ENCODE results near the gene RSPO4.

RSPO4 gene

DNA sequence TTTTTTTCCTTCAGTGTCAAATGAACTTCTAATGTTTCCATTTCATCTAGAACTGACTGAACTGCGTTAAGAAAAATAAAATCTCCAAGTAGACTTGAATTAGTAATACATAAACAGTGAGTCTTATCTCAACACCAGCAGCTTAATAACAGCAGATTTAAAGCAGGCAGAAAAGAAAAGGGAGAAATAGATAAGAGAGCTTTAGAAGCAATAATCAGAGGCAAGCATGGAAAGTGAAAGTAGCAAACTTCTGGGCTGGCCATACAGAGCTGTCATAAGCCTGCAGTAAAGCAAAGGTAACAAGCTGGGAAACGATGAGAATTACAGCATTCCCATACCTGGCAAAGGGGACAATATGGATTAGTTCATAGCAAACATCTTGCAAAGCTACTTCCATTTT is 69.1 kb downstream of the RSPO4 start:
- Histone ChIP-seq H3K9me3 (ENCODE audit: low read length) (no peaks in the 10 kb centered on the region), H3K4me3 (ENCODE audit: low read depth in 1 of 2, low read length in 2 of 2) (no peak overlapping the region), H3K36me3 (ENCODE audit: insufficient read depth, low read length) (no peaks in the 10 kb centered on the region), H3K4me1 (ENCODE audit: insufficient read depth, low read length) (no peaks in the 10 kb centered on the region), H3K27ac (ENCODE audit: low read depth, low read length) (no peak overlapping the region), H3K27me3 (ENCODE audit: control insufficient read depth in 1 of 2, insufficient read depth in 2 of 2, low read length in 2 of 2) (no peaks in the 10 kb centered on the region), H3K9ac (ENCODE audit: low read length) (no peak overlapping the region)

DNA sequence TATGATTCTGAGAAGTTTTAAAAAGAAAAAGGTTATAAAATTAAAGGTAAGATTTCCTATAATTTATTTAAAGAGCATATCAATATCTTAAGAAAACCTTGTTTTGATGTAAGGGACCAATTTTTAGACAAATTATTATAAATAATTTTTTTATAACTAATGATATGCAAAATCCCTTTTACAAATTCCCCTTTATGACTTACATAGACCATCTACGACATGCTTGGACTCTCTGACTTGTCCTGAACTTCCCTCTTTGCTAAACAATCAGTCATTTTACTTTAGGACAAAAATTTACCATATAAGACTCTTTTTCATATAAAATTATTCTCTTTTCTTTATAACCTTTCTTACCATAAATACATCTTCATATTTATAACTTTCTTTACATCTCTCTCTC is 70.7 kb downstream of the RSPO4 start:
- Histone ChIP-seq H3K4me3 (ENCODE audit: low read depth in 1 of 2, low read length in 2 of 2) (no peak overlapping the region), H3K27ac (ENCODE audit: low read depth, low read length) (no peak overlapping the region), H3K4me1 (ENCODE audit: insufficient read depth, low read length) (no peaks in the 10 kb centered on the region), H3K9ac (ENCODE audit: low read length) (no peak overlapping the region), H3K36me3 (ENCODE audit: insufficient read depth, low read length) (no peaks in the 10 kb centered on the region), H3K9me3 (ENCODE audit: low read length) (no peaks in the 10 kb centered on the region), H3K27me3 (ENCODE audit: control insufficient read depth in 1 of 2, insufficient read depth in 2 of 2, low read length in 2 of 2) (no peaks in the 10 kb centered on the region)

DNA sequence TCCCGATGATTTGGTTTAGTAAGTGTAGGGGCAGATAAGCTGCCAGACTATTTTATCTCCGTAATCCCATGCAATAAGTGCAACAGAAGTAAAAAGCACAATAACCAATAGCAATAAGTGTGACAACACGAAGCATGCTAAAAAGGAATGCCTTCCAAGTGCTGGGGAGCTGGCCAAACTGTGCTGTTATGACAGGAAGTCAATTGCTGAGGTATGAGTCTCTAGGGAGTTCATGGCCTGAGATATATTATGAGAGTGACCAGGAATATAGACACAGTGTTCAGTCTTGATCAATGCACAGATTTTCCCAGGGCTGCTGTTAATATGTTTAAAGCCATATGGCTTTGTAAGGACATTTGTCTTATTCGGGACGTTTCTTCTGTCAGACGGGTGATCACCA is 75.4 kb downstream of the RSPO4 start:
- no peak overlapping the region for H3K27ac ChIP-seq (ENCODE audit: low read depth, low read length)
- H3K27me3 ChIP-seq (ENCODE audit: control insufficient read depth in 1 of 2, insufficient read depth in 2 of 2, low read length in 2 of 2), result no peaks in the 10 kb centered on the region
- H3K4me3 ChIP-seq (ENCODE audit: low read depth in 1 of 2, low read length in 2 of 2), result no peak overlapping the region
- H3K36me3 ChIP-seq (ENCODE audit: insufficient read depth, low read length), result no peaks in the 10 kb centered on the region
- H3K9ac ChIP-seq (ENCODE audit: low read length), result no peak overlapping the region
- no peaks in the 10 kb centered on the region for H3K9me3 ChIP-seq (ENCODE audit: low read length)
- H3K4me1 ChIP-seq (ENCODE audit: insufficient read depth, low read length), result no peaks in the 10 kb centered on the region

DNA sequence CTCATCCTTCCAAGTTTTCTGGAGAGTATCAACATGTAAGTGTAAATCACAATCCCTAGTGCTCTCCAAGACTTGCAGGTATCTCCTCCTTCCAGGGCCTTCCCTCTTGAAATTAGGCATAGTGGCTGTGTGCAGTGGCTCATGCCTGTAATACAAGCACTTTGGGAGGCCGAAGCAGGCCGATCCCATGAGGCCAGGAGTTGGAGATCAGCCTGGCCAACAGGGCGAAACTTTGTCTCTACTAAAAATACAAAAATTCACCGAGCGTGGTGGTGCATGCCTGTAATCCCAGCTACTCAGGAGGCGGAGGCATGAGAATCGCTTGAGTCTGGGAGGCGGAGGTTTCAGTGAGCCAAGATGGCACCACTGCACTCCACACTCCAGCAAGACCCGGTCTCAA is 76.6 kb downstream of the RSPO4 start:
- Histone ChIP-seq H3K36me3 (ENCODE audit: insufficient read depth, low read length) (no peaks in the 10 kb centered on the region), H3K9me3 (ENCODE audit: low read length) (no peaks in the 10 kb centered on the region), H3K27ac (ENCODE audit: low read depth, low read length) (no peak overlapping the region), H3K4me3 (ENCODE audit: low read depth in 1 of 2, low read length in 2 of 2) (no peak overlapping the region), H3K9ac (ENCODE audit: low read length) (no peak overlapping the region), H3K4me1 (ENCODE audit: insufficient read depth, low read length) (no peaks in the 10 kb centered on the region), H3K27me3 (ENCODE audit: control insufficient read depth in 1 of 2, insufficient read depth in 2 of 2, low read length in 2 of 2) (no peaks in the 10 kb centered on the region)

DNA sequence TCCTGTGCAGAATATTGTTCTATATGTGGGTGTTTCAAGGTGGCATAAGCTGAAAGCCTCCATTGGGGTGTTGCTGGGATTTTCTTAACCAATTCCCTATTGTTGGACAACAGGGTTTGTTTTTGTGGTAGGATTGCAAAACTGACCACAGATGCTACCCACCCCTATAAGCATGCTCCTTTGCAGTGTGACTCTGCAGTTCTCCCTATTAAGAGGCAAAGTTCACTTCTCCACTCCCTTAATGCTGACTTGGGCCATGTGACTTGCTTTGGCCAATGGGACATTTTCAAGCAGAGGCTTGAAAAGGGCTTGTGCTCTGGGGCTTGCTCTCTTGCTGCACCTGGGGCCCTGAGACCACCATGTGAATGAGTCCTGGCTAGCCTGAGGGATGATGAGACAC is 77.5 kb downstream of the RSPO4 start:
- H3K36me3 ChIP-seq (ENCODE audit: insufficient read depth, low read length), result no peaks in the 10 kb centered on the region
- no peaks in the 10 kb centered on the region for H3K27me3 ChIP-seq (ENCODE audit: control insufficient read depth in 1 of 2, insufficient read depth in 2 of 2, low read length in 2 of 2)
- no peaks in the 10 kb centered on the region for H3K4me1 ChIP-seq (ENCODE audit: insufficient read depth, low read length)
- H3K9ac ChIP-seq (ENCODE audit: low read length), result no peak overlapping the region
- H3K27ac ChIP-seq (ENCODE audit: low read depth, low read length), result no peak overlapping the region
- no peaks in the 10 kb centered on the region for H3K9me3 ChIP-seq (ENCODE audit: low read length)
- H3K4me3 ChIP-seq (ENCODE audit: low read depth in 1 of 2, low read length in 2 of 2), result no peak overlapping the region

DNA sequence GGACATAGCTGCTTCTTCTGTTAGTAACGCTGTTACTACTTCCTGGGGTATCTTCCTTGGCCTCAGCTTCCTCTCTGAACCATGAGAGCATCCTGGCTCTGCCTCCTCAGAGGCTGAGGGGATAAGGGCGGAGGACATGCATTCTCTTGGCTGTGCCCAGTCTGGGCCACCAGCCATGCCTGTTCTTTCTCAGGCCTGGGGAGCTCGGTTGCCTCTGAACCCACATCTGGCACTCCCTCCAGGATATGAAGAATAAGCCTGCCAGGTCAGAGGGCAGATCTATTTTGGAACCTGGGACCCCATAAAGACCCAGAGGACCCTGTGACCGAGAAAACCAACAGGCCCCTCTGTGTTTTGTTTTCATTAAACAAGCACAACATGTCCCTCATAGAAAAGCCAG is 79.3 kb downstream of the RSPO4 start:
- no peak overlapping the region for H3K9ac ChIP-seq (ENCODE audit: low read length)
- H3K9me3 ChIP-seq (ENCODE audit: low read length), result no peaks in the 10 kb centered on the region
- no peak overlapping the region for H3K4me3 ChIP-seq (ENCODE audit: low read depth in 1 of 2, low read length in 2 of 2)
- no peaks in the 10 kb centered on the region for H3K4me1 ChIP-seq (ENCODE audit: insufficient read depth, low read length)
- no peaks in the 10 kb centered on the region for H3K27me3 ChIP-seq (ENCODE audit: control insufficient read depth in 1 of 2, insufficient read depth in 2 of 2, low read length in 2 of 2)
- H3K36me3 ChIP-seq (ENCODE audit: insufficient read depth, low read length), result no peaks in the 10 kb centered on the region
- no peak overlapping the region for H3K27ac ChIP-seq (ENCODE audit: low read depth, low read length)

DNA sequence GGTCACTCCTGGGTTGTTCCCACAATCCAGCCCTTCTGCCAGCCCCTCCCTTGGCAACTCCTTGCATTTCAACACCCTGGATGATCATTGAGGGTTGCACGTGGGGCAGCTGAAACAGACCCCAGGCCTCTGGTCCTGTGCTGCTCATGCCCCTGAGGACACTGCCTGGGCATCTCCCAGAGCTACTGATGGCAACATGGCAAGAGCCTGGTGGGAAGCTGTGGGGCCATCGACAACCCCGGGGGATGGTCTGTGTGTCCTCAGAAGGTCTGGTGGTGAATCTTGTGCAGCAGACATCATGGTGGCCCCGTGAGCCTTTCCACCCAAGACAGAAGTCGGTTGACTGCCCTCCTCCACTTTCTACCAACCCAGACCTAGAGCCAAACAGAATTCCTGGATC is 81.0 kb downstream of the RSPO4 start:
- H3K4me1 ChIP-seq (ENCODE audit: insufficient read depth, low read length), result no peaks in the 10 kb centered on the region
- no peaks in the 10 kb centered on the region for H3K27me3 ChIP-seq (ENCODE audit: control insufficient read depth in 1 of 2, insufficient read depth in 2 of 2, low read length in 2 of 2)
- no peaks in the 10 kb centered on the region for H3K9me3 ChIP-seq (ENCODE audit: low read length)

DNA sequence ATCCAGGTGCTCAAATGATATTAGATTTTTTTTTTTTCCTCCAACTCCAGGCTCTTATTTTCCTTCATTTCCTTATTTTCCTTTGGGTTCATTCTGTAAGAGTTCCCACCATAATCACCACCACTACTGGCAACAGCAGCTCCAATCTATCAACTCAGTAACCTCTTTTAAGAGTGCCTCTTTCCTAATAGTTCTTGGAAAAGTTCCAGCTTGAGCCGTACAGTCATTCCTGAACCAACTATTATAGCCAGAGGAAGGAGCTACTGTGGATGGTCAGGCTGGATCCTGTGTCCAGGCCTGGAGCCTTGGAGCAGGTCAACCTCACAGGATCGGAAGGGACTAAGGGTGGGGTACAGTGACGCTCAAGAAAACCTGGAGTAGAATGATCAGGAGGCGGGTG is 81.8 kb downstream of the RSPO4 start:
- Histone ChIP-seq H3K4me3 (ENCODE audit: low read depth in 1 of 2, low read length in 2 of 2) (no peak overlapping the region), H3K9me3 (ENCODE audit: low read length) (no peaks in the 10 kb centered on the region), H3K36me3 (ENCODE audit: insufficient read depth, low read length) (no peaks in the 10 kb centered on the region), H3K4me1 (ENCODE audit: insufficient read depth, low read length) (no peaks in the 10 kb centered on the region), H3K27me3 (ENCODE audit: control insufficient read depth in 1 of 2, insufficient read depth in 2 of 2, low read length in 2 of 2) (no peaks in the 10 kb centered on the region), H3K9ac (ENCODE audit: low read length) (no peak overlapping the region), H3K27ac (ENCODE audit: low read depth, low read length) (no peak overlapping the region)

More for the DNA sequence above, 81.0 kb downstream of the RSPO4 start:
- Histone ChIP-seq H3K4me3 (ENCODE audit: low read depth in 1 of 2, low read length in 2 of 2) (no peak overlapping the region), H3K9ac (ENCODE audit: low read length) (no peak overlapping the region), H3K36me3 (ENCODE audit: insufficient read depth, low read length) (no peaks in the 10 kb centered on the region), H3K27ac (ENCODE audit: low read depth, low read length) (no peak overlapping the region)

DNA sequence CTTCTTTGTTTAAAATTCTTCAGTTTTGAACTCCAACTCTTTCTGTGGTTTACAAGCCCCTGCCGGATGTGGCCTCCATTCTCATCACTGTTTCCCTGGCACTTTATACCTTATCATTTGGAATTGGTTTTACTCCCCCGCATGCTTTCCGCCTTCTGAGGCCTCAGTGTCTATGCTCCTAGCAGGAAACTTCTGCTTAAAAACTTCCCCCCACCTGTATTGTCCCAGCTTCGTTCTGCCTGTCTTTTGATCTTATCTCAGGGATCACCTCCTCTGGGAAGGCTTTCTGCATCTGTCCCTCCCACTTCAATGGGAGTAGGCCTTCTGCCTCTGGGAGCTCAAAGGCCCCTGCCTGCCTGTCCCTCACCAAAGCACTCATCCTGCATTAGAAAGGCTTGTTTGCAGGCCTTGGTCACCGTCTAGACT is 82.6 kb downstream of the RSPO4 start:
- no peak overlapping the region for H3K4me3 ChIP-seq (ENCODE audit: low read depth in 1 of 2, low read length in 2 of 2)
- no peaks in the 10 kb centered on the region for H3K27me3 ChIP-seq (ENCODE audit: control insufficient read depth in 1 of 2, insufficient read depth in 2 of 2, low read length in 2 of 2)
- H3K27ac ChIP-seq (ENCODE audit: low read depth, low read length), result no peak overlapping the region
- H3K9ac ChIP-seq (ENCODE audit: low read length), result no peak overlapping the region
- no peaks in the 10 kb centered on the region for H3K36me3 ChIP-seq (ENCODE audit: insufficient read depth, low read length)
- H3K9me3 ChIP-seq (ENCODE audit: low read length), result no peaks in the 10 kb centered on the region
- H3K4me1 ChIP-seq (ENCODE audit: insufficient read depth, low read length), result no peaks in the 10 kb centered on the region

DNA sequence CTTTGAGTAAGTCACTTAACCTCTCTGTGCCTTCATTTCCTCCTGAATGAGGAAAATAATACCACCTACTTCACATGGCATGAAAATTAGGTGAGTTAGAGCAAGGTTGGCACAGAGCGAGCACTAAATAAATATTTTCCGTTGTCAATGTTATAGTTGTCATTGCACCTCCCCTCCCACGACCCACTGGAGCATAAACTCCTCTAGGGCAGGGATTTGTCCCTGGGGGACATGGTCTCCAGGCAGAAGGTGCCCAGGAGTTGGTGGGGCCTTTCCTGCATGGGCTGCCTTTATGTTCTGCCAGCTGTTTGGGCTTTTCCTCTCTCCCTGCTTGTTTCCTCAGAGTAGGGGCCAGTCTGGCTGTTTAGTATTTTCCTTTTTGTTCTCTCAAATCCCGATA is 84.7 kb downstream of the RSPO4 start:
- Histone ChIP-seq H3K27ac (ENCODE audit: low read depth, low read length) (no peak overlapping the region), H3K4me3 (ENCODE audit: low read depth in 1 of 2, low read length in 2 of 2) (no peak overlapping the region), H3K4me1 (ENCODE audit: insufficient read depth, low read length) (no peaks in the 10 kb centered on the region), H3K9me3 (ENCODE audit: low read length) (no peaks in the 10 kb centered on the region), H3K36me3 (ENCODE audit: insufficient read depth, low read length) (no peaks in the 10 kb centered on the region), H3K9ac (ENCODE audit: low read length) (no peak overlapping the region), H3K27me3 (ENCODE audit: control insufficient read depth in 1 of 2, insufficient read depth in 2 of 2, low read length in 2 of 2) (no peaks in the 10 kb centered on the region)

DNA sequence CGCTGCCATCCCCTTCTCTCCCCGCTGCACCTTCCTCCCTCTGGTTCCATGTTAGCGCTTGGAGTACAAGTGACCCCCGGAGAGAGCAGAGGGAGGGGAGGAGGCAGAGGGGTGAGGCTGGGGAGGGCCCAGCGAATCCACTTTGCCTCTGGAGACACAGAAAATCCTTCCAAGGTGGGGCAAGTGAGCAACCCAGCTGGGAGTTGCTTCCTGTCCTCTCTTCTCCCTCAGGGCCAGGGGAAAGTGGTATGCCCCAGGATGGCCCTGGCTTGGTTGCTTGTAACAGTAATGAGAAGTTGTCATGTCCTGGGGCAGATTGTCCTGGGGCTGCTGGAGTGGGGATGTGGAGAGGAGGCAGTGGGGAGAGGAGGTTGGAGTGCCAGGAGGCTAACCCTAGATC is 85.3 kb downstream of the RSPO4 start:
- no peaks in the 10 kb centered on the region for H3K27me3 ChIP-seq (ENCODE audit: control insufficient read depth in 1 of 2, insufficient read depth in 2 of 2, low read length in 2 of 2)
- H3K9me3 ChIP-seq (ENCODE audit: low read length), result no peaks in the 10 kb centered on the region
- no peak overlapping the region for H3K9ac ChIP-seq (ENCODE audit: low read length)
- no peak overlapping the region for H3K27ac ChIP-seq (ENCODE audit: low read depth, low read length)
- H3K36me3 ChIP-seq (ENCODE audit: insufficient read depth, low read length), result no peaks in the 10 kb centered on the region
- no peaks in the 10 kb centered on the region for H3K4me1 ChIP-seq (ENCODE audit: insufficient read depth, low read length)
- H3K4me3 ChIP-seq (ENCODE audit: low read depth in 1 of 2, low read length in 2 of 2), result no peak overlapping the region

DNA sequence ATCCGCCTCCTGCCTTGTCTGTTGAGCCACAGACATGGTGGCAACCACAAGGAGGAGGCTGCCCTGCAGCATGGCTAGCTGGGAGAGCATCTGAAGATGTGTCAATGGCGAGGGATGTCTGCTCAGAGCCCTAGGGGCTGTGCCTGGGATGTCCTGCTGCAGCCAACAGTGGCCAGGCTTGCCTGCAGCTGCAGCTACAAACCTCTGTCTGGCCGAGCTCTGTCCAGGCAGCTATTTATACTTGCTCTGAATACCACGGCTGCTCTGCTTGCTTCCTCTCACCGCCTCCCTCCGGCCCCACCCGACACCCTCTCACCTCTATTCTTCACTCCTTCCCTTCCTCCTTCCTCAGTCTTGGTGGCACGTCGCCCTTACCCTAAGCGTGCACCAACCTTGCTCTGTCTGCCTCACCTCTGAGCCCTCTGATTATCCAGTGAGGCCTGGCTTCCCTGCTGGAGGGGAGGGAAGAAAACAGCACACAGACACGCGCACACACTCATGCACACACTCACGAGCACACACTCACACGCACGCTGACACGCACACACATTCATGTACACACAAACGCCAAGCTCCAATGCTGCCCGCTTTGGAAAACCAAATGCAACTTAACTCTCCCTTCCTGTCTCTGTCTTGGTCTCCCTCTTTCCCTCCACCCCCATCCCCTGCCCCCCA is 85.8 kb downstream of the RSPO4 start, which contains the start of gene ANGPT4:
Gene ANGPT4, minus strand, starts transcription at position 210 of the 675 bp plus-strand sequence. Its CDS starts 120 bp downstream, at position 90.
- Histone ChIP-seq H3K4me3 (ENCODE audit: low read depth in 1 of 2, low read length in 2 of 2) (no peak within 1 kb of the TSS), H3K27ac (ENCODE audit: low read depth, low read length) (no peak within 1 kb of the TSS), H3K27me3 (ENCODE audit: control insufficient read depth in 1 of 2, insufficient read depth in 2 of 2, low read length in 2 of 2) (no peaks in the 10 kb centered on the region), H3K9me3 (ENCODE audit: low read length) (no peaks in the 10 kb centered on the region), H3K36me3 (ENCODE audit: insufficient read depth, low read length) (no peaks in the 10 kb centered on the region), H3K4me1 (ENCODE audit: insufficient read depth, low read length) (no peaks in the 10 kb centered on the region), H3K9ac (ENCODE audit: low read length) (no peak within 1 kb of the TSS)
